ENCODE data around the gene CRNN. TPM values are rescaled to one million over a fixed set of nuclear protein-coding genes. Genes with fewer than 3 reads are reported as not detected.

Gene CRNN
- polyA plus RNA-seq (ENCODE audit: insufficient read length in 10 of 10): under 1 TPM in 1 of 10 donors, not detected in 9; 0.24 TPM
- long read RNA-seq, donor 1: 0 reads
- long read RNA-seq, donor 2: 0 reads
- long read RNA-seq, donor 3: 0 reads
- long read RNA-seq, donor 4: 0 reads
- long read RNA-seq, donor 5: 0 reads
- long read RNA-seq, donor 6: 0 reads
- long read RNA-seq, donor 7: 0 reads
- long read RNA-seq, donor 8: 0 reads
- long read RNA-seq, donor 9: 0 reads

- DNase-seq: no peak
These were observed at the start of gene CRNN for GRCh38 chr1:152413909-152414308. Gene CRNN (minus strand): TSS chr1:152414263. CDS start chr1:152412233, 2,030 bp downstream.

GRCh38 chr1:152462636-152463035 lies 48.6 kb upstream of the CRNN start:
- no peak for DNase-seq

- peak; percentile 4 to 20 (median 13) for DNase-seq
These were observed 47.5 kb upstream of the CRNN start for GRCh38 chr1:152461544-152461943.

GRCh38 chr1:152460529-152460899 lies 46.5 kb upstream of the CRNN start:
- DNase-seq: no peak

GRCh38 chr1:152459596-152460528 lies 45.8 kb upstream of the CRNN start:
- peak; percentile 11 to 19 (median 12) for DNase-seq

GRCh38 chr1:152458384-152459185 lies 44.5 kb upstream of the CRNN start:
- peak; percentile 58 to 62 (median 61) for DNase-seq

- DNase-seq: no peak
These were observed 43.5 kb upstream of the CRNN start for GRCh38 chr1:152457561-152457960.

- no peak for DNase-seq
These were observed 43.0 kb upstream of the CRNN start for GRCh38 chr1:152457071-152457470.

GRCh38 chr1:152451254-152451653 lies 37.2 kb upstream of the CRNN start:
- no peak for DNase-seq

GRCh38 chr1:152449661-152450060 lies 35.6 kb upstream of the CRNN start:
- no peak for DNase-seq

GRCh38 chr1:152448496-152448895 lies 34.4 kb upstream of the CRNN start:
- DNase-seq: no peak

- DNase-seq: no peak
These were observed 34.0 kb upstream of the CRNN start for GRCh38 chr1:152448095-152448494.

GRCh38 chr1:152447484-152447883 lies 33.4 kb upstream of the CRNN start:
- no peak for DNase-seq

- no peak for DNase-seq
These were observed 30.0 kb upstream of the CRNN start for GRCh38 chr1:152444045-152444444.

GRCh38 chr1:152442765-152443164 lies 28.7 kb upstream of the CRNN start:
- DNase-seq: no peak

- no peak for DNase-seq
These were observed 28.2 kb upstream of the CRNN start for GRCh38 chr1:152442301-152442700.

GRCh38 chr1:152441756-152442155 lies 27.7 kb upstream of the CRNN start:
- DNase-seq: no peak

- DNase-seq: peak; percentile 34 to 52 (median 45)
These were observed 26.8 kb upstream of the CRNN start for GRCh38 chr1:152440635-152441471.

GRCh38 chr1:152436593-152437496 lies 22.8 kb upstream of the CRNN start:
- DNase-seq: no peak

- no peak for DNase-seq
These were observed 13.4 kb upstream of the CRNN start for GRCh38 chr1:152427458-152427857.
